Hematopoietic multipotent progenitor cell (in vitro differentiated cells): ENCODE results near the gene HGFAC. TPM values are rescaled to one million over a fixed set of nuclear protein-coding genes. Genes with fewer than 3 reads are reported as not detected.
"Not testable (repeated sequence)": the region's sequence is repeated elsewhere in the genome, so short reads cannot be mapped to it uniquely, and the experiment has no call there.

Source experiments
- DNase-seq, 3 donors: peaks; one replicate each; pipeline ENCODE4 v3.0.0-alpha.2; 2011 to 2015; ENCODE audit warnings: low read depth in 2 of 3, low spot score in 2 of 3
- total RNA-seq: library from RNA; depleted of rRNA; stranded (reverse); fragments of >200 nt; gene quantifications from one replicate; pipeline ENCODE4 v1.2.3, GENCODE V29; 2012

Gene HGFAC
- total RNA-seq, 1 donor: under 0.01 TPM

DNA sequence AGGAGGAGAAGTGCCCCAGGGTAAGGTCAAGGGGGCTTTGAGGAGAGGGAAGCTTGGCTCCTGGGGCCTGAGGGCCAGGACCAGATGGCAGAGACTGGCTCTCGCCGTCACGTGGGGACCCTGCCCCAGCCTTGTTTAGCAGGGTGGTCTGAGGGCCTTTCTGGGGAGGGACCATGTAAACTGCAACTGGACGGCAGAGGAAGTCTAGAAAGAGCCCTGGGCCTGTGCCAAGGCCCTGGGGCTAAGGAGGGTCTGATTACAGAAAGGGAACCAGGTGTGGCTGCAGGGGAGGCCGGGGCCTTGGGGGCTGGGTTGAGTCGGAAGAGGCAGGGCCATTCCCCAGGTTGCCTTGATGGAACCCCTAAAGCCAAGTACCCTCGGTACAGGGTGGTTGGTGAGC, 1.8 kb upstream of the HGFAC start:
- no peak for DNase-seq

DNA sequence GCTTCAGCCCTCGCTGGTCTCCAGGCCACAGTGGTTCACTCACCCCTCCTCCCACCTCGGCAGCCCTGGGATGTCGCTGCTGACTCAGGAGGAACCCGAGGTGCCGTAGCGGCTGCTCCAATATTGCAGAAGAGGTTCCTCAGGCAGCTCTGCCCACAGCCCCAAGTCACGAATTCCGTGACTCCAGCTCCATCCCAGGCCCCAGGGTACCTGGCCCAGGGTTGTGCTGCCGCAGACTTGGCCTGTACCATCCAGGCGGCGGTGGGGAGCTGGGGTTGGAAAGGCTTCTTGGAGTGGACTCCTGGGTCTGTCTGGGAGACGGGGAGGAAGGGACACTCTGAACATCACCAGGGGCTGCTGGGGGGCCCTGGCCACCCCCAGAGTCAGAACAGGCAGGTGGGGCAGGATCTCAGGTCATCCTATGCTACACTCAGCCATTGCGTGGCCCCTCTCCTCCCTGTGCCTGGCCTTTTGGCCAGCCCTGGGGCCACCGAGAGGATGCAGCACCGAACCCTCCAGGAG, 728 bp upstream of the HGFAC start:
- DNase-seq: no peak

DNA sequence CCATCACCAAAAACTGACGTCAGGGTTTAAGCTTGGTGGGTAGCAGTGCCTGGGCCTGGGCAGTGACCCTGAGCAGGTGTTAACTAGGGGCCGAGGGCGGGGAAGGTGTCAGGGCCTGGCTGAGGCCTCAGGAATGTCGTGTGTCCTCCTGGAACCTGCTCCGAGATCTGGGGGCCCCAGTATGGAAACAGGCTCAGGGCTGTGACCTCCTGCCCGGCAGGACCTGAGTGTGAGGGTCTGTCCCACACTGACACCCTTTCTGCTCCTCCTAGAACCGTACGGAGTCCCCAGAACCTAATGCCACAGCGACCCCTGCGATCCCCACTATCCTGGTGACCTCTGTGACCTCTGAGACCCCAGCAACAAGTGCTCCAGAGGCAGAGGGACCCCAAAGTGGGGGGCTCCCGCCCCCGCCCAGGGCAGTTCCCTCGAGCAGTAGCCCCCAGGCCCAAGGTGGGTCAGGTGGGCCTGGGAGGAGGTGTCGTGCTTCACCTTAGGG, 741 bp downstream of the HGFAC start:
- no peak for DNase-seq

DNA sequence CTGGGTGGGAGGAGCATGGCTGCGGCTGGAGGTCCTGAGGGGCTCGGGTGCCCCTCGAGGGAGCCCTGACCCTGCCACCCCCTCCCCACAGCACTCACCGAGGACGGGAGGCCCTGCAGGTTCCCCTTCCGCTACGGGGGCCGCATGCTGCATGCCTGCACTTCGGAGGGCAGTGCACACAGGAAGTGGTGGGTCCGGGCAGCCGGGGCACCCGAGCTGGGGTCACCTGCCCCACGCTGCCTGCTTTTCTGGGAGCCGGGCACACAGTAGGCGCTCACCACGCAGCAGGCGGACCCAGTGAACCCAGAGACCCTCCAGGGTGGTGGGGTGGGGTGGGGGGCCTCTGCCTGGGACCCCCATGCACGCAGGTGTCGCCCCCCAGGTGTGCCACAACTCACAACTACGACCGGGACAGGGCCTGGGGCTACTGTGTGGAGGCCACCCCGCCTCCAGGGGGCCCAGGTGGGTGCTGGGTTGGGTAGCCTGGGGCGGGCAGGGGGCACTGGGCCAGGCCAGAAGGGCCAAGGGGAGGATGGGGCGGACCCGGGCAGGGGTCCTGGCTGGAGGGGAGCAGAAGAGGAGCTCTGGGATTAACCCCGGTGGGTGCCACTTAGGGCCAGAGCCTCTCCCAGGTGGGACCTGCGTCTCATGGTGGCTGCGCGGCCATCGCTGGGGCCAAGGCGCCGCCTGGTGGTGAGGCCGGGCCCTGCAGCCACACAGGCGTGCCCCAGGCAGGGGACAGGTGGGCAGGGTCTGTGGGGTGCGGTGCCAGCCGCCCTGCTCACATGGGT, 1.4 kb downstream of the HGFAC start:
- peak; percentile 39 to 65 (median 47) for DNase-seq

DNA sequence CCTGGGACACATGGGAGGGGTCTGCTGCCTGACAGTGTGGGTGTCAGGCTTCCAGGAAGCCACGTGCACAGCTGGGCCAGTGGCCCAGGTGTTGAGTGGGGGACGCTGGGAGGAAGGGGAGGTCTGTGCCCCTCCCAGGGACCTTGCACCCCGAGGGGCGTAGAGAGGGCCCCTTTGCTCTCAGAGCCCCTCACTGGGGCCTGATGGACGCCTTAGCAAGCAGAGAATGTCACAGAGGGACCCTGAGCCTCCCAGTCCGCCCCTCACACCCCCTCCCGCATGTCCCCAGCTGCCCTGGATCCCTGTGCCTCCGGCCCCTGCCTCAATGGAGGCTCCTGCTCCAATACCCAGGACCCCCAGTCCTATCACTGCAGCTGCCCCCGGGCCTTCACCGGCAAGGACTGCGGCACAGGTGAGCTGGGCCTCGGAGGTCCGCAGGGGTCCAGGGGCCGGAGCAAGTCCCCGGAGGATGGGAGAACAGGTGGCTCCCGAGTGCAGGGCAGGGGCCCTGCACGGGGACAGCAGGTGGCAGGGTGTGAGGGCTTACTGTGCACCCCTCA, 2.1 kb downstream of the HGFAC start:
- DNase-seq: no peak

DNA sequence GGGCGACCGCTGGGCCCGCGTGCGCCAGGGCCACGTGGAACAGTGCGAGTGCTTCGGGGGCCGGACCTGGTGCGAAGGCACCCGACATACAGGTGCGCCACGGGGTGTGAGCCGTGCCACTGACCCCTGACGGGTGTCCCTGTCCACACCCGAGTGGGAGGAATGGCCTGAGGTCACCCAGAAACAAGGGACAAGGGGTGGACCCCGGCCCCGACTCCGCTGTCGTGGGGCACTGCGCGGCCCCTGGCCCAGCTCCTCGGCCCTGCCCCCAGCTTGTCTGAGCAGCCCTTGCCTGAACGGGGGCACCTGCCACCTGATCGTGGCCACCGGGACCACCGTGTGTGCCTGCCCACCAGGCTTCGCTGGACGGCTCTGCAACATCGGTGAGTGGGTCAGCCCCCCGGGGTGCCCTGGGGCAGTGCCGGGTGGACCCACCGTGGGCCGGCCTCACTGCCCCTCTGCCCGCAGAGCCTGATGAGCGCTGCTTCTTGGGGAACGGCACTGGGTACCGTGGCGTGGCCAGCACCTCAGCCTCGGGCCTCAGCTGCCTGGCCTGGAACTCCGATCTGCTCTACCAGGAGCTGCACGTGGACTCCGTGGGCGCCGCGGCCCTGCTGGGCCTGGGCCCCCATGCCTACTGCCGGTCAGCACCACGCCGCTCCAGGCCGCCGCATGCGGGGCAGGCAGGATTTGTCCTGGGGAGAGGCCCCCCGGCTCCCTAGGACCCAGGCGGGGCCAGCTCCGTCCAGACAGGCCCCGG, 2.8 kb downstream of the HGFAC start:
- DNase-seq: no peak

DNA sequence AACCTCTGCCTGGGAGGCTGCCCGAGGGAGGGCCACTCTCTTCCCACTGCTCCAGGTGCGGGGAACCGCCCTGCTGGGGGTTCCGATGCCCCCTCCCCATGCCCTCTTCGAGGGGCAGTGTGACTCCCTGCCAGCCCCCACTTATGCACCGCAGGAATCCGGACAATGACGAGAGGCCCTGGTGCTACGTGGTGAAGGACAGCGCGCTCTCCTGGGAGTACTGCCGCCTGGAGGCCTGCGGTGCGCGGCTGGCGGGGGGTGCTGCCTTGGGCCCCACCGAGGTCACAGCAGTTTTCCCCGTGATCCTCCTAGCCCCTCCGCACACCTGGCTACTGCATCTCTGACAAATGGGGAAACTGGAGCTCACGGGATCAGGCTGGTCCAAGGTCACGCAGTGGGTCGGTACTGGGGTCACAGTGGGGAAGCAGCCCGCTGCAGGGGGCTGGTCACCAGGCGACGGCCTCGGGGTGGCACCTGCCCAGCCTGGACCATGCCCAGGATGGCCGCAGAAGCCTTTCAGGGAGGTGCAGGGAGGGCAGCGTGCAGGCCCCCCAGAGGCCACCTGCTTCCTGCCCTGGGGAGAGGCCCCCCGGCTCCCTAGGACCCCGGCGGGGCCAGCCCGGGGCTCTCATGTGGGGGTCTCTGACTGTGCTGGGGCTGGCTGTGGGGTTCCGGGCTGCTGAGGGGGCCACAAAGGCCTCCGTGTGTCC, 3.5 kb downstream of the HGFAC start:
- no peak for DNase-seq

DNA sequence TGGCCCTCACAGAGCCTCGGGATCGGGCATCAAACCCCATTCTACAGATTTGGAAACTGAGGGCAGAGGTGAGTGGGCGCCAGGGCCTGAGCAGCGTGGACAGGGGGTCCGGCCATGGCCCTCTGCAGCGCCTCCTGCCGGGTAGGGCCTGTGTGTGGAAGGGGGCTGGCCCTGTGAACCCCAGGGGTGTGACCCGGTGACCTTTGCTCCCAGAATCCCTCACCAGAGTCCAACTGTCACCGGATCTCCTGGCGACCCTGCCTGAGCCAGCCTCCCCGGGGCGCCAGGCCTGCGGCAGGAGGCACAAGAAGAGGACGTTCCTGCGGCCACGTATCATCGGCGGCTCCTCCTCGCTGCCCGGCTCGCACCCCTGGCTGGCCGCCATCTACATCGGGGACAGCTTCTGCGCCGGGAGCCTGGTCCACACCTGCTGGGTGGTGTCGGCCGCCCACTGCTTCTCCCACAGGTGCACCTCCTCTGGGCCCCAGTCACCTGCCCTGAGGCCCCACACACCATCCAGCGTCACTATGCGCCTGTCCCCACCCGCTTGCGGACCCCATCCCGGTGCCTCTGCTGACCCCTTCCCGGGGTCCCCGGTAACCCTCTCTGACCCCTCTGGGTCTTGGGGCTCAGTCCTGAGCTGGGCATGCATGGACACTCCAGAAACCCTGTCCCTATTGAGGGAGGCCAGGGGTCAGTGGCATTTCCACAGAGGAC, 4.2 kb downstream of the HGFAC start:
- no peak for DNase-seq

DNA sequence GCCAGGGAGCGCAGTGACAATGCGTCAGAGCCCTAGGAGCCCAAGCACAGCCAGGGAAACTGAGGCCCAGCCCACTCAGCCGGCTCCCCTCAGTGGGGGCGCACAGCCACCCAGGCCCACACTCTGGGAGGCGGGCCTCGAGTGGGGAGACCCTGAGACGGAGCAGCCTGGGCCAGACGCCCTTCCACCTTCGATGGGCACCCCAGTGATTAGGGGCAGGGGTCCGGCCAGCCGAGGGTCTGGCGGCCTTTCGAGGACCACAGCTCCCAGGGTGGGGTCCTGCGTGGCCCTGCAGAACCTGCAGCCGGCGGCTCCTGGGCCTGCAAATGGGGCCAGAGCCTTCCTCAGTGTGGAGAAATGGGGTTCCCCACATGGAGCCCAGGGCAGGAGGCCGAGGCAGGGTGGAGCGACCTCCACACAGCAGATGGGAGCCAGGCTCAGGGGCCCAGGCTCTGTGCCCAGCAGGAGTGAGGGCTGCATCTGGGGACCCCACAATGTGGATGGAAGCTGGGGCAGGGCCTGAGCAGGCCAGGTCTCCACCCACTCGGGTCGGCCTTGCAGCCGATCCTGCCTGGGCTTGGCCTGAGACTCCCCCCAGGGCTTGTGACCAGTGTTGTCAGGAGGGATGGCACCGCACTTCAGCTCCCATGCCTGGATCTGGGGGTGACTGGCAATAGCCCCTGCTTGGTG, 5.0 kb downstream of the HGFAC start:
- no peak for DNase-seq

DNA sequence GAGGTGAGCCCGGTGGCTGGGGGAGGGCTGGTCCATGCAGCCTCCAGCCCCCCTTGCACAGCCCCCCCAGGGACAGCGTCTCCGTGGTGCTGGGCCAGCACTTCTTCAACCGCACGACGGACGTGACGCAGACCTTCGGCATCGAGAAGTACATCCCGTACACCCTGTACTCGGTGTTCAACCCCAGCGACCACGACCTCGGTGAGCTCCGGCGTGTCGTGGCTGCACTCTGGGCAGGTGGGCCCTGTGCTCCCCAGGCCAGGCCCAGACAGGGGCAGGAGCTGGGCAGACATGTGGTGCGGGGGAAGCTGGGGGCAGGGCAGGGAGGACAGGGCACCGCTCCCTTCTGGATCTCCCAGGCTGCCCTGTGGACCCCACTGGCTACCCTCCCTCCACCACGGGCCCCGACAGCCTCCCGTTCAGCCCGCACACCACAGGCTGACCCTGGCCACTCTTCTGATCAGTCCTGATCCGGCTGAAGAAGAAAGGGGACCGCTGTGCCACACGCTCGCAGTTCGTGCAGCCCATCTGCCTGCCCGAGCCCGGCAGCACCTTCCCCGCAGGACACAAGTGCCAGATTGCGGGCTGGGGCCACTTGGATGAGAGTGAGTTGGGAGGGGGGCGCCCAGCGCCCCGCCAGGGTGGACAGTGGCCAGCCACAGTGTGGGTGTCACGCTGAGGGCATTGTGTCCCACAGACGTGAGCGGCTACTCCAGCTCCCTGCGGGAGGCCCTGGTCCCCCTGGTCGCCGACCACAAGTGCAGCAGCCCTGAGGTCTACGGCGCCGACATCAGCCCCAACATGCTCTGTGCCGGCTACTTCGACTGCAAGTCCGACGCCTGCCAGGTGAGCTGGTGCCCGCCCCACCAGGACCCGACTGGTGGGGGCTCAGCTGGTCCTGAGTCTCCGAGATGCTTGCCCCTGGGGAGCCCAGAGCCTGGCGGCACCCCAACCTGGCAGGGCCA, 5.9 kb downstream of the HGFAC start:
- no peak for DNase-seq

DNA sequence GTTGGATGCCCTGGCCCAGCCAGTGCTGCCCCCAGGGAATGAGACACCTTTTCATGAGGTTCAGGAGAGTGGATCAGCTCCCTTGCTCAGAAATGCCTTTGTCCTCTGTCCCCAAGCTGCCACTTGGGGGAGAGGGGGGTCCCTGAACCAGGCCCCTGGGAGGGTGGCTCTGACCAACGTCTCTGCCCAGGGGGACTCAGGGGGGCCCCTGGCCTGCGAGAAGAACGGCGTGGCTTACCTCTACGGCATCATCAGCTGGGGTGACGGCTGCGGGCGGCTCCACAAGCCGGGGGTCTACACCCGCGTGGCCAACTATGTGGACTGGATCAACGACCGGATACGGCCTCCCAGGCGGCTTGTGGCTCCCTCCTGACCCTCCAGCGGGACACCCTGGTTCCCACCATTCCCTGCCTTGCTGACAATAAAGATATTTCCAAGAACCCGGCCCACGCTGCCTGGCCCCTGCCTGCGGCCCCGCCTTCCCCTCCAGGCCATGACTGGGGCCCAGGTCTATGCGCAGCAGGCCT, 7.3 kb downstream of the HGFAC start:
- DNase-seq: no peak

DNA sequence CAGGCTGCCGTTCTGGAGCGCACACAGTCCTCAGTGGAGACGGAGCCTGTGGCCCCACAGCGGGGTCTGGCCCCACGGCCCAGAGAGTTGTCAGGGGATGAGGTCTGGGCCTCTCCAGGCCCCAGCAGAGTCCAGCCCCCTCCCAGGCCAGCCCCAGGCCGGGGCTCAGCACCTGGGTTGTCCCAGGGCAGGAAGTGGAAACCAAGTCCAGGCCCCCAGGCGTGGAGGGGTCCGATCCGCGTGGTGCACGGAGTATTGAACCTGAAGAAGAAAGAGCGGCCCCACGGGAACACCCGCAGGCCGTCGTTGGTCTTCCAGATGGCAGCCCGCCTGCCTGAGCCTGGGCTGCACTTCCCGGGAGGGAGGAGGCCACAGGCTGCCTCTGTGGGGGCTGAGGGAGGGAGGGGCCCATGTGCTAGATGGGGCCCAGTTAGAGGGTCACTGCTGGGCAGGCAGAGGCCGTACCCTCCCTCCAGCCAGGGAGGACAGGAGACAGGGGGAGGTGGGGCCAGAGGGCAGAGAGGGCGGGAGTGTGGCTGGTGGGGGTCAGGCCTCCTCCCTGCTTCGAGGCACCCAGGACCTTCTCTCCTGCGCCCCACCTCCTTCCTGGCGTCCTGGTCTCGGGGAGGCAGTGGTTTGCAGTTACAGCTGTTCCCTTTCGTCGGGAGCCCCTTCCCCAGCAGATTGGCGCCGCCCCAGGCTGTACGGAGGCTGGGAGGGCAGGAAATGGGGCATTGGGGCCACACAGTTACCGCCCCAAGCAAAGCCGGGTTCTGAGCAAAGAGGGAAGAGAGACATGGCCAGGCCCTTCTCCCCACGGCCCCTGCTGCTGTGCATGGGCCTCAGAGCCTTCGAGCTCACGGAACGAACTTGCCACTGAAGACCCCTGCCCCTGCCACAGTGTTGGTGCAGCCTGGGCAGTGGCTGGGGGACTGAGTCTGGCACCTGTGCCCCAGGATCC, 8.1 kb downstream of the HGFAC start:
- DNase-seq: no peak

DNA sequence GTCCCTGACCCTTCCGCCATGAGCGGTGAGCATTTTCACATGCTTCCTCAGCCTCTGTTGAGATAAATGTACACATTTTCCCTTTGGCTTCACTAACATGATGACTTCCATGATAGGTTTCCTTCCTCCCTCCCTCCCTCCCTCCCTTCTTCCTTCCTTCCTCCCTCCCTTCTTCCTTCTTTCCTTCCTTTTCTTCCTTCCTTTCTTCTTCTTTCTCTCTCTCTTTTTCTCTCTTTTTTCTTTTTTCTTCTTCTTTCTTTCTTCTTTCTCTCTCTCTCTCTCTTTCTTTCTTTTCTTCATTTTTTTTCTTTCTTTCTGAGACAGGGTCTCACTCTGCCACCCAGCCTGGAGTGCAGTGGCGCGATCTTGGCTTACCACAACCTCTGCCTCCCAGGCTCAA, 8.9 kb downstream of the HGFAC start:
- DNase-seq: no peak

DNA sequence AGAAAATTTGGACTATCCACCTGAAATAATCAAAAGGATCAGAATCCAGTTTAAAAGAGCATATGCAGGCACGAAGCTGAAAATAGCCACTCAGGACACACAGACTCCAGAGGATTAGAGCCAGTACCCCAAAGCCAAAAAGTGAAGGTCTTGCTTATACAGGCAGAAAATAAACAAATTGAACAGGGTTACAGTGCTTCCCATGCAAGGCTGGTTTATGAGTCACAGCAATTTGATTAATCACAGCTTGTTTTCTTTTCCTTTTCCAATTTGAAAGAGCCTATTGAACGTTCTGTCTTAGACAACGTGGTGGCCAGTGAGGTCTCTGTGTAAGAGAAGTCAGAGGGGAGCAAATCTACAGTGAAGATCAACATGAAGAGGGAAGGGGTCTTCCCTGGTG, 10.2 kb downstream of the HGFAC start:
- no peak for DNase-seq

DNA sequence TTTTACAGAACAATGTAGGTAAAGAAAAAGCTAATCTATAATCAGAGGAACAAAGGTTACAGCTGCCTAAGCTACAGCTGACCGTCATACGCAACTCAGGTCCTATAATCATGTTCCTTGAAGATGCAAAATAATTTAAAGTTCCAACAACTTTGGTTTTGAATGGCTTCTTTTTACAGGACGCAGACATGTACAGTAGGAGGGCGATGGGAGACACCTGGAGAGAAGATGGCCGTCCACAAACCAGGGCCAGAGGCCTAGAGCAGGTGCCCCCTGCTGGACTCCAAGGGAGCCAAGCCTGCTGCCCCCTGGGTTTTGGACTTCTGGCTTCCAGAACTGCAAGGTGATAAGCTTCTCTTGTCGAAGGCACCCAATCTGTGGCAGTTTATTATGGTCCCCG, 10.6 kb downstream of the HGFAC start:
- DNase-seq: no peak

DNA sequence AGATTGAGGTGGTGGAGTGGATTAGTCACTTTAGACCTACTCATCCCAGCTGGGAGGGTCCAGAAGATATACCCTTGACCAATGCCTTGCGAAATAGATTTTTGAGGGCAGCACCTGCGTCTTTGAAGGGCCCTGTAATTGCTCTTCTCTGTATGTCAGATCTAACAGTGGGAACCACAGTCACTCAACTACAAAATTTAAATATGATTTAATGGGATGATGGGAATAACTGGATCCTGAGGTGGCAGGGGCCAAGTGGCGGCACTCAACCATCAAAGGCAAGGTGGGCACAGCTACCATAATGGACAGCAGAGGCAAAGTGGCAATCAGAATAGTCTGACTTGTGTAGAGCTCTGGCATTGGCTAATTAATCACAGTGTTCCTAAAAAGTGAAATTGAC, 13.8 kb downstream of the HGFAC start:
- not testable (repeated sequence) for DNase-seq

DNA sequence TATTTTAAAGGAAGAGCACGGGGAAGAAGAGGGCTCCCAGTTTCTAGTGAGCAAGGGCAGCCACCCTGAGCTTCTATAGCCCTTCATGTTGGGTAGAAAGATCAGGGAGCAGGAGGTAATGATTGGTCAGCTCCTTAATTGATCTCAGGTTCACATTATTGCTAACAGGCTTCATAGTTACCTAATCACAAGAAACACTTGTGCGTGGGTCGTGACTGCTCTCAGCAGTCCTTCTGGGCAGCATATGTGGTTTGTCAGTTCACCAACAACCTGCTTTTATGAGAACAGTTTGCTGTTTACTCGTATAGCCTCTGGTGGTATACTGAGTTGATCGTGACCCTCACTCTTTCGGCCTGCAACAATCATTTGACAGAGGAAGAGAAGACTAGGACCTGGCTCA, 16.6 kb downstream of the HGFAC start:
- no peak for DNase-seq
